Measurements from ENCODE around the gene SSBP1.

- TF ChIP-seq CTCF (IDR thresholded peaks at IDR 0.05; ENCODE audit: low read length) (no peak), EZH2 (IDR thresholded peaks at IDR 0.05; ENCODE audit: borderline replicate concordance, low read length) (no peak)
Observed at GRCh38 chr7:141699860-141700259, 38.3 kb upstream of the SSBP1 start.

All from OCI-LY1 (cell line).